Fibroblast of skin of right biceps (primary cell): ENCODE measurements around the gene MAST3.

Source experiments
- DNase-seq: peaks from one replicate; pipeline ENCODE4 v3.0.0-alpha.2; 2013

The MAST3 gene

DNA sequence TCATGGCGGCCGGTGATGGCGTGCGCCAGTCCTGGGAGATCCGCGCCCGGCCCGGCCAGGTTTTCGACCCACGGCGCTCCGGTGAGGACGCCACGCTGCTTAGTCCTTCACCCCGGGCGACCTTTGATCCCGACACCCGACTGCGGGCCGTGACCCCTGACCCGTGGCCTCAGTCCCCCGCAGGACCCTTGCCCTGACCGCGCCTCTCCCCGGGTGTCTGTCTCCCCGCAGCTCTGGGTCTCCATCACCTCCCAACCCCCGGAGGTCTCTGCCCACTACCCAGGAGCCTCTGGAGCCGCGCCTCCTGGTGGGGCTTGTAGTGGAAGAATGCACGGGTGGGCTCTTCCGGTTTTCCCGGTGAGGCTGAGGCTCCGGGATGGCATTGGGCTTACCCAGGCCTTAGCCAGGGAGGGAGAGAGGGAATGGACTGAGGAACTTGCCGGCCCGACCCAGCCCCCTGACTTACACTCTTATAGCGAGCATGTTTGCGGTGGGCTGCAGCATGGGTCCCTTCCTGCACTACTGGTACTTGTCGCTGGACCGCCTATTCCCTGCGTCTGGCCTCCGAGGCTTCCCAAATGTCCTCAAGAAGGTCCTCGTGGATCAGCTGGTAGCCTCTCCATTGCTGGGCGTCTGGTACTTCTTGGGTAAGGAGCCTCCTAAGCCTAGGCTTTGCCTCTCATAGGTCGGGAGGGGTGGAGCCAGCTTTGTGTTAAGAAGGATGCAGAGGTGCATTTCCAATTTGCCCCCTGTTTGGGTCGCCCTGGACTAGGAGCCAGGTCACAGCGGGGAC, 96.0 kb downstream of the MAST3 start:
- DNase-seq, result no peak

GRCh38 chr19:18194181-18194530, 96.6 kb downstream of the MAST3 start:
- DNase-seq, result no peak

GRCh38 chr19:18194554-18195238, 97.1 kb downstream of the MAST3 start:
- DNase-seq, result peak; percentile 36

DNA sequence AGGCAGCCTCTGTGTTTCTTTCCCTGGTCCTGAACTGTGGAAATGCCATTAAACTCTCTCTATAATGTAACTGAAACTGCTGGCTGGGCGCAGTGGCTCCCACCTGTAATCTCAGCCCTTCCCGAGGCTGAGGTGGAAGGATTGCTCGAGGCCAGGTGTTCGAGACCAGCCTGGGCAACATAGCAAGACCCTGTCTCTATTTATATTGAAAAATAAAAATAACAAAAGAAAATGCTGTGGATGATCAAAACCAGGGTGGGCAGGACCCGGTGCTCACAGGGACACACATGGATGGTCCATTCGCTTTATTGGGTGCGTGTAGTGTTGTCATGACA, 98.9 kb downstream of the MAST3 start:
- DNase-seq, result no peak

GRCh38 chr19:18197306-18197705, 99.7 kb downstream of the MAST3 start:
- no peak for DNase-seq

DNA sequence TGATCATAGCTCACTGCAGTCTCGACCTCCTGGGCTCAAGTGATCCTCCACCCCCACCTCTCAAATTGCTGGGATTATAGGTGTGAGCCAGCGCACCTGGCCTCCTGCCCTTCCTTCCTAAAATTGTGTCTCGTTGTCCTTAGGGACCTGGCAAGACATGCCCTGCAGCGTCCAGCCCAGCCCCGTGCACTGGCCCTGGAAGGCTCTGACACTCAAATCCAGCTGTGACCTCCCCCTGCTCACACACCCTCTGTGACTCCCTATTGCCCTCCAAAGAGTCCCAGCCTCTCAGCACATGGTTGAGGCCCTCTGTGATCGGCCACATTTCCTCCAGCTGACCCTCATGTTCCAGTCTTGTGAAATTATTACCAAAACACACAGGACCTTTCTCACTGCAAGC, 100.4 kb downstream of the MAST3 start:
- DNase-seq, result no peak

GRCh38 chr19:18198374-18198773, 100.8 kb downstream of the MAST3 start:
- no peak for DNase-seq
